Measurements from ENCODE around the gene ST6GAL1.
"Not testable (repeated sequence)": the region's sequence is repeated elsewhere in the genome, so short reads cannot be mapped to it uniquely, and the experiment has no call there.

Gene ST6GAL1

GRCh38 chr3:187057803-187058202 lies 127.5 kb downstream of the ST6GAL1 start:
- not testable (repeated sequence) for DNase-seq

GRCh38 chr3:187061748-187062147 lies 131.4 kb downstream of the ST6GAL1 start:
- no peak for DNase-seq

- no peak for DNase-seq
These were observed 132.3 kb downstream of the ST6GAL1 start for GRCh38 chr3:187062526-187063177.

- no peak for DNase-seq
These were observed 133.2 kb downstream of the ST6GAL1 start for GRCh38 chr3:187063286-187064121.

- DNase-seq = no peak
These were observed 134.1 kb downstream of the ST6GAL1 start for GRCh38 chr3:187064210-187065115.

GRCh38 chr3:187066228-187066995 lies 136.1 kb downstream of the ST6GAL1 start:
- DNase-seq = no peak

- no peak for DNase-seq
These were observed 138.5 kb downstream of the ST6GAL1 start for GRCh38 chr3:187068787-187069186.

- no peak for DNase-seq
These were observed 139.7 kb downstream of the ST6GAL1 start for GRCh38 chr3:187069857-187070516.

GRCh38 chr3:187072102-187072501 lies 141.8 kb downstream of the ST6GAL1 start:
- no peak for DNase-seq

GRCh38 chr3:187072511-187072910 lies 142.2 kb downstream of the ST6GAL1 start:
- DNase-seq = no peak

GRCh38 chr3:187073581-187074098 lies 143.3 kb downstream of the ST6GAL1 start:
- DNase-seq = no peak

GRCh38 chr3:187074846-187075245 lies 144.5 kb downstream of the ST6GAL1 start:
- no peak for DNase-seq

- DNase-seq = no peak
These were observed 146.0 kb downstream of the ST6GAL1 start for GRCh38 chr3:187076297-187076696.

GRCh38 chr3:187077085-187077484 lies 146.8 kb downstream of the ST6GAL1 start:
- DNase-seq = no peak

GRCh38 chr3:187077537-187077936 lies 147.2 kb downstream of the ST6GAL1 start:
- no peak for DNase-seq

GRCh38 chr3:187079090-187080022 lies 149.0 kb downstream of the ST6GAL1 start:
- DNase-seq = no peak

- DNase-seq = no peak
These were observed 150.6 kb downstream of the ST6GAL1 start for GRCh38 chr3:187080799-187081450.

- DNase-seq = no peak
These were observed 152.5 kb downstream of the ST6GAL1 start for GRCh38 chr3:187082758-187083375.

- no peak for DNase-seq
These were observed 153.8 kb downstream of the ST6GAL1 start for GRCh38 chr3:187084126-187084525.
